Measurements from ENCODE around the gene PGAM1.
"Not testable (repeated sequence)": the region's sequence is repeated elsewhere in the genome, so short reads cannot be mapped to it uniquely, and the experiment has no call there.

PGAM1 gene

GRCh38 chr10:97408496-97408992 is 17.4 kb upstream of the PGAM1 start:
- DNase-seq = no peak

- DNase-seq = no peak
These were observed 14.6 kb upstream of the PGAM1 start for GRCh38 chr10:97411406-97411805.

GRCh38 chr10:97412891-97413304 is 13.1 kb upstream of the PGAM1 start:
- DNase-seq = no peak

- DNase-seq = no peak
These were observed 9.4 kb upstream of the PGAM1 start for GRCh38 chr10:97416565-97416964.

- DNase-seq = not testable (repeated sequence)
These were observed 2.3 kb upstream of the PGAM1 start for GRCh38 chr10:97423757-97424098.

GRCh38 chr10:97426776-97427570 is 982 bp downstream of the PGAM1 start:
- DNase-seq = no peak

- DNase-seq = no peak
These were observed 1.7 kb downstream of the PGAM1 start for GRCh38 chr10:97427571-97428179.

- DNase-seq = no peak
These were observed 2.6 kb downstream of the PGAM1 start for GRCh38 chr10:97428572-97428981.

GRCh38 chr10:97434055-97434454 is 8.1 kb downstream of the PGAM1 start:
- no peak for DNase-seq

- DNase-seq = no peak
These were observed 8.6 kb downstream of the PGAM1 start for GRCh38 chr10:97434557-97434956.

GRCh38 chr10:97435211-97435610 is 9.2 kb downstream of the PGAM1 start:
- no peak for DNase-seq

GRCh38 chr10:97442277-97442676 is 16.3 kb downstream of the PGAM1 start:
- no peak for DNase-seq

- DNase-seq = no peak
These were observed 18.2 kb downstream of the PGAM1 start for GRCh38 chr10:97444212-97444611.

GRCh38 chr10:97445357-97445721 is 19.3 kb downstream of the PGAM1 start:
- DNase-seq = no peak

GRCh38 chr10:97445722-97446639 is 20.0 kb downstream of the PGAM1 start, which contains the start of the genes EXOSC1 and ZDHHC16:
Gene EXOSC1 (minus strand): TSS chr10:97446006. CDS start chr10:97445985, 21 bp downstream.
Gene ZDHHC16 (plus strand): TSS chr10:97446175. CDS start chr10:97451676, 5,501 bp downstream.
- peak; percentile 89 for DNase-seq

- DNase-seq = no peak
These were observed 24.8 kb downstream of the PGAM1 start for GRCh38 chr10:97450828-97451227.

GRCh38 chr10:97451605-97452004 is 25.6 kb downstream of the PGAM1 start:
- no peak for DNase-seq

- no peak for DNase-seq
These were observed 26.4 kb downstream of the PGAM1 start for GRCh38 chr10:97452352-97452751.

GRCh38 chr10:97454330-97455036 is 28.5 kb downstream of the PGAM1 start:
- DNase-seq = no peak

GRCh38 chr10:97456034-97456685 is 30.2 kb downstream of the PGAM1 start:
- no peak for DNase-seq

- DNase-seq = no peak
These were observed 30.7 kb downstream of the PGAM1 start for GRCh38 chr10:97456686-97457065.

- no peak for DNase-seq
These were observed 33.1 kb downstream of the PGAM1 start for GRCh38 chr10:97459111-97459510.

Measured in CD4-positive, alpha-beta T cell treated with Interleukin-15 for 1 hour (primary cell).